ENCODE results near the gene RPA3.

GRCh38 chr7:7732621-7733281 lies 14.3 kb upstream of the RPA3 start:
- TF ChIP-seq CTCF (IDR thresholded peaks at IDR 0.05 in 2 of 3, conservative IDR thresholded peaks at IDR 0.05 in 1 of 3; ENCODE audit: borderline replicate concordance in 1 of 3, insufficient read depth in 1 of 3, low read depth in 2 of 3, low read length in 2 of 3) (no peak), POLR2AphosphoS5 (IDR thresholded peaks at IDR 0.05; ENCODE audit: low read depth, low read length) (no peak), EZH2 (IDR thresholded peaks at IDR 0.05) (no peak), POLR2A (IDR thresholded peaks at IDR 0.05; ENCODE audit: borderline replicate concordance, extremely low read depth, insufficient read depth, insufficient read length) (no peak), SIN3A (IDR thresholded peaks at IDR 0.05; ENCODE audit: low read depth) (no peak), SP1 (IDR thresholded peaks at IDR 0.05; ENCODE audit: low read depth) (no peak), ZNF274 (IDR thresholded peaks at IDR 0.05; ENCODE audit: low read depth, low read length) (no peak), YY1 (IDR thresholded peaks at IDR 0.05; ENCODE audit: extremely low read depth, insufficient replicate concordance, low read depth, low read length) (no peak), FOSL1 (IDR thresholded peaks at IDR 0.05; ENCODE audit: low read depth) (no peak), JUND (IDR thresholded peaks at IDR 0.05) (no peak), SRF (IDR thresholded peaks at IDR 0.05; ENCODE audit: low read depth) (no peak)

Measured in HCT116 (cell line).